ENCODE results near the gene SWAP70. TPM values are rescaled to one million over a fixed set of nuclear protein-coding genes. Genes with fewer than 3 reads are reported as not detected.
"Not testable (repeated sequence)": the region's sequence is repeated elsewhere in the genome, so short reads cannot be mapped to it uniquely, and the experiment has no call there.

SWAP70 gene
- polyA plus RNA-seq, 2 donors = 7.4 TPM

DNA sequence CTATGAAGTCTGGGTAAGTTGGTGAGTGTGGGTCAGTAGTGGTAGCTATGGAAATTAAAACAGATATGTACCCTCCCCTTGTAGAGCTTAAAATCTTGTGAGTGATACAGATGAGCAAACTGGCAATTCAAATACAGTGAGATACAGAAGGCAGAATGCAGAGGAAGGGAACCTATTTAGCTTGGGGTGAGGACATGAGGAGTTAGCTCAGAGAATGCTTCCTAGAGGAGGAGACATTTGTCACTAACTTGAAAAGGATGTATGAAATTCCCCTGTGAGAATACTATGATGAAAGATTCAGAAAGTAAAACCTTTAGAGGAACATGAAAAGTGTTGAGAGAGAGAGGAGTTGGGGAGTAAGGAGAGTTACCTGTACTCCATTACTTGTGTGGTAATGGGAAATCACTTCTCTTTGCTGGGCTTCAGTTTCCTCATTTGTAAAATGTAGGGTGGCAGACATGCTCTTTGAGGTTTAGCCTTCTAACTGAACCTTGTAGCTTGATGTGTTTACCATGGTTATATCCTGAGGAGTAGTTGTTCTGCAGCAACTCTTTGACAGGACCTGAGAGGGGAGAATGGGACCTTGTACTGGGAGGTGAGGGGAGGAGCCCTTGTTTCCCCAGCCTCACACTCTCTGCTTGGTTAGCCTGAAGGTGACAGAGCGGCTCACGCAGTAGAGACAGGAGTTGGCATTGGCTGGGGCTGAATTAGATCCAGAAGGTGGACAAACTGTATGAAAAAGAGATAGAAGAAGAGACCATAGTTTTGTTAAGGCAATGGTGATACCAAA, 17.9 kb downstream of the SWAP70 start:
- Histone ChIP-seq H3K36me3 (ENCODE audit: control insufficient read depth in 2 of 2, insufficient read depth in 2 of 2, low read length in 1 of 2) (no peaks in the 10 kb centered on the region), H3K27ac (ENCODE audit: low read depth in 2 of 2, low read length in 1 of 2) (no peak overlapping the region), H3K4me1 (ENCODE audit: control insufficient read depth in 2 of 2, insufficient read depth in 2 of 2, low read length in 1 of 2) (peaks cover 0 to 2% of the 10 kb centered on the region in 2 donors), H3K9me3 (ENCODE audit: control insufficient read depth in 2 of 2, insufficient read depth in 1 of 2, low read depth in 1 of 2, low read length in 1 of 2) (no peaks in the 10 kb centered on the region), H3K27me3 (ENCODE audit: control insufficient read depth in 1 of 2, insufficient read depth in 2 of 2, low read length in 2 of 2) (no peaks in the 10 kb centered on the region), H3K4me3 (ENCODE audit: low read depth in 1 of 2, low read length in 2 of 2) (no peak overlapping the region)
- 81 to 83% methylated on average over 2 of the region's 2 CpGs for WGBS, 2 donors

DNA sequence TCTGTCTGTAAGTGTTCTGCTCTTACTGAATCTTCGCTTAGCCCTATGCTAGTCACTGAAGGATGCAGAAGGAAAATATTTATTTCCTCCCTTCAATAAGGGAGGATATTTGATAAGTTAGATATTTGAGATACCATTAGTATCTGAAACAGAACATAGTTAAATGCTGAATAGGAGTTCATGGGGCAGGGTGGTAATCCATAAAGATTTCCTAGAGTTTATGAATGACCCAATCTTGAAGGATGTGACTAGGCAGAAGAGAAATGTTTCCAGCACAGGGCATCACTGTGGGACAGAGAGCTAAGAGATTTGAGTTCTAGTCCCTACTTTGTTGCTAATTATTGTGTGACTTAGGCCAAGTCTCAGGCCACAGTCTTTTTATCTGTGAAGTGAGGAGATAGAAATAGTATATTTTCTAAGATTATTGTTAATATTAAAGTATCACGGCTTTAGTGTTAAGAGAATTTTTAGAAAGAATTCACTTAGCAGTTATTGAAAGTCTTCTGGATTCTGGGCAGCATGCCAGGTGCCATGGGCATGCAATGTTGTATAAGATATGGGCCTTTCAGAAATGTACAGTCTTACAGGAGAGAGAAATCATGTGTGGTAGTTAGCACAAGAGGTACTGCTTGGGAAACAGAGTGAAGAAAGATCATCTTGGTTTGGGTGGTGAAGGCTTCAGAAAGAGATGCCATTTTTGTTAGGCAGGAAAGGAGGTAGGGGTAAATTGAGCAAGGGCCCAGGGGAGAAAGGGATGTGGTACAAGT, 24.0 kb downstream of the SWAP70 start:
- no peaks in the 10 kb centered on the region for H3K27me3 ChIP-seq (ENCODE audit: control insufficient read depth in 1 of 2, insufficient read depth in 2 of 2, low read length in 2 of 2)
- peak overlapping the region; percentile 48 to 63 for H3K27ac ChIP-seq (ENCODE audit: low read depth in 2 of 2, low read length in 1 of 2)
- H3K4me3 ChIP-seq (ENCODE audit: low read depth in 1 of 2, low read length in 2 of 2) = no peak overlapping the region
- no peaks in the 10 kb centered on the region for H3K9me3 ChIP-seq (ENCODE audit: control insufficient read depth in 2 of 2, insufficient read depth in 1 of 2, low read depth in 1 of 2, low read length in 1 of 2)
- WGBS, 2 donors = 79 to 80% methylated on average over 2 of the region's 2 CpGs
- peaks cover 0 to 4% of the 10 kb centered on the region in 2 donors for H3K4me1 ChIP-seq (ENCODE audit: control insufficient read depth in 2 of 2, insufficient read depth in 2 of 2, low read length in 1 of 2)
- no peaks in the 10 kb centered on the region for H3K36me3 ChIP-seq (ENCODE audit: control insufficient read depth in 2 of 2, insufficient read depth in 2 of 2, low read length in 1 of 2)

DNA sequence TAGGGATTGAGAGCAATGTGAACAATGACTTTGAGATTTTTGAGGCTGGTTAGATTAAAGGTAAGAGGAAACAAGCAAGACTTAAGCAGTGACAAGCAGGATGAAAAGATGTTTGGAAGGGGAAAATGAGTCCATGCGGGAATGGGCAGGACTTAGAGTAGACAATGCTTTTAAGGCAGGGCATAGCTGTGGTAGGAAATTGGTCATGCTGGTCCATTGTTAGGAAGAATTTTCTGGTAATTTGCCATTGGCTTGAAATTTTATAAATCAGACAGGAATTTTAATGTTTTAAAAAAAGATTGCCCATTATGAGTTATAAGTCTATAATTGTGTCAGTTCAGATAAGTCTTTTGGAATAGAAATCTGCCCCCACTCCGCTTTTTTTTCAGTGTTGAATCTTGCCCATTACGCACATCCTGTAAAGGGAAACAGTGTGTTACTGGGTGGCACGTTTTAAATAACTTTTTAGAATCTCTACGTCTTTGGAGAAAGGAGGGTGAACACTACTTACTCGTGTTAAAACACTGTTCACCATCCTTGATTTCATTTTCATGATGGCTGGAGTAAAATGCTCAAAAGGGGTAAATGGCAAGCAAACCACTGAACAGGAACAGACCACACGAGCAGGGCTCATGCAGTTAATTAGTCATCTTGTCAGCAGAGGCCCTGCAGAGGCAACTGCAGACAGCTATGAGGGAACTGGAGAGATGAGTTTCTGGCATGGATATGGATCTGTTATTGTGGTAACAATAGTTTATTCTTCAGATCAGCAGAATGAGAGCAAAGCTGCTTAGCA, 25.0 kb downstream of the SWAP70 start:
- H3K4me1 ChIP-seq (ENCODE audit: control insufficient read depth in 2 of 2, insufficient read depth in 2 of 2, low read length in 1 of 2) = peaks cover 0 to 4% of the 10 kb centered on the region in 2 donors
- H3K9me3 ChIP-seq (ENCODE audit: control insufficient read depth in 2 of 2, insufficient read depth in 1 of 2, low read depth in 1 of 2, low read length in 1 of 2) = no peaks in the 10 kb centered on the region
- H3K27me3 ChIP-seq (ENCODE audit: control insufficient read depth in 1 of 2, insufficient read depth in 2 of 2, low read length in 2 of 2) = no peaks in the 10 kb centered on the region
- no peaks in the 10 kb centered on the region for H3K36me3 ChIP-seq (ENCODE audit: control insufficient read depth in 2 of 2, insufficient read depth in 2 of 2, low read length in 1 of 2)
- peak overlapping the region; percentile 57 to 71 for H3K27ac ChIP-seq (ENCODE audit: low read depth in 2 of 2, low read length in 1 of 2)
- H3K4me3 ChIP-seq (ENCODE audit: low read depth in 1 of 2, low read length in 2 of 2) = no peak overlapping the region
- 47 to 52% methylated on average over 7 of the region's 7 CpGs for WGBS, 2 donors

DNA sequence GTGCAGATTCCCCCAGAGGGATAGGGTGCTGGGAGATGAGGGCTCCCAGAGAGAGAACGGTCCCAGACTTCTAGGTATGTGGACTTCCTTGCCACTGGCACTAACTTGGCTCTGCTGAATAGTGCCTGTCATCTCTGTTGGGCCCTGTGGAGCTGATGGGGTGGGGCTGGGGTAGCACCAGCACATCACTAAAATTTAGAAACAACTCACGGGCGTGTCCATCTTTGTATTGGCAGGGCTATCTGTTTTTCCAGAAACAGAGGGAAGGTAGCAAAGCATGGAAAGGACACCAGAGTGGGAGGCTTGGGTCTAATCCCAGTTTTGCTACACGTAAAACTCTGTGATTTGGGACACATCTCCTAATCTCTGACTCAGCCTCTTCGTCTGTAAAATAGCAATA, 25.8 kb downstream of the SWAP70 start:
- 48 to 50% methylated on average over 5 of the region's 5 CpGs for WGBS, 2 donors
- Histone ChIP-seq H3K4me1 (ENCODE audit: control insufficient read depth in 2 of 2, insufficient read depth in 2 of 2, low read length in 1 of 2) (peaks cover 0 to 4% of the 10 kb centered on the region in 2 donors), H3K4me3 (ENCODE audit: low read depth in 1 of 2, low read length in 2 of 2) (no peak overlapping the region)

DNA sequence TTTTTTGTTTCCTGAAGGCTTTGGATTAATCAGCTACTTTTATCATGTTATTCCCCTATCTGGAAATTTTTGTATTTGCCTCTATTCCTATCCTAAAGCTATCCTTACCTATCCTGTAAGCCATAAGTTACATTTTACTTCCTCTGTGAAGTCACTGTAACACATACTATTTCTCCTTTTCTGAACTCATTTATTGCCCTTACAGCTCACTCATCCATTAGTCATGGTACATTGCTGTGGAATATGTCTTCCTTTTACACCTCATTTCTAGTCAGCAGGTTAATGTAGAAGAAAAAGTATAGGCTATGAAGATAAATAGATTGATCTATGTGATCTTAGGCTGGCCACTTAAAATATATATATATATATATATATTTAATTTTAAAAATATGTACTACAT, 28.0 kb downstream of the SWAP70 start:
- Histone ChIP-seq H3K4me1 (ENCODE audit: control insufficient read depth in 2 of 2, insufficient read depth in 2 of 2, low read length in 1 of 2) (peaks cover 0 to 4% of the 10 kb centered on the region in 2 donors), H3K27me3 (ENCODE audit: control insufficient read depth in 1 of 2, insufficient read depth in 2 of 2, low read length in 2 of 2) (no peaks in the 10 kb centered on the region), H3K36me3 (ENCODE audit: control insufficient read depth in 2 of 2, insufficient read depth in 2 of 2, low read length in 1 of 2) (peaks cover 0 to 2% of the 10 kb centered on the region in 2 donors), H3K4me3 (ENCODE audit: low read depth in 1 of 2, low read length in 2 of 2) (no peak overlapping the region), H3K9me3 (ENCODE audit: control insufficient read depth in 2 of 2, insufficient read depth in 1 of 2, low read depth in 1 of 2, low read length in 1 of 2) (no peaks in the 10 kb centered on the region), H3K27ac (ENCODE audit: low read depth in 2 of 2, low read length in 1 of 2) (no peak overlapping the region)

More for the DNA sequence above, 25.8 kb downstream of the SWAP70 start:
- Histone ChIP-seq H3K36me3 (ENCODE audit: control insufficient read depth in 2 of 2, insufficient read depth in 2 of 2, low read length in 1 of 2) (no peaks in the 10 kb centered on the region), H3K27me3 (ENCODE audit: control insufficient read depth in 1 of 2, insufficient read depth in 2 of 2, low read length in 2 of 2) (no peaks in the 10 kb centered on the region), H3K9me3 (ENCODE audit: control insufficient read depth in 2 of 2, insufficient read depth in 1 of 2, low read depth in 1 of 2, low read length in 1 of 2) (no peaks in the 10 kb centered on the region), H3K27ac (ENCODE audit: low read depth in 2 of 2, low read length in 1 of 2) (peak overlapping the region; percentile 57 to 71)

DNA sequence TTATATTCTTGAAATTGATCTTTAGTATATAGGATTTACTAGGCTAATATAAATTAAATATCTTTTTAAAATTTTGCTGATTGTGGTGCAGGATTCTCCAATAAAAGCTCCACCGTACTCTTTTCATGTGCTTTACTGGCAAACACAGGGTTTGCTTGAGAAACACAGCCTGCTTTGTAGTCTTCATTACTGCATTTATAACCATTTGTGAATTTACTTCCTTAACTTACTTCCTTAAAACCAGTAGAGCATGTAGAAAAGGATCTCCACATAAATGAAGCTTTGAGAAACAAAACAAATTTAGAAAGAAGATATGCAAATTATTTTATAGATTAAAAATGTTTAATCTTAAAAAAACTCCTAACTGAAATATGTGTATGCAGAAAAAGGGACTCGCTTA, 28.8 kb downstream of the SWAP70 start:
- H3K27ac ChIP-seq (ENCODE audit: low read depth in 2 of 2, low read length in 1 of 2) = no peak overlapping the region
- WGBS, 2 donors = 65 to 66% methylated on average over 2 of the region's 2 CpGs
- H3K4me1 ChIP-seq (ENCODE audit: control insufficient read depth in 2 of 2, insufficient read depth in 2 of 2, low read length in 1 of 2) = peaks cover 0 to 4% of the 10 kb centered on the region in 2 donors

DNA sequence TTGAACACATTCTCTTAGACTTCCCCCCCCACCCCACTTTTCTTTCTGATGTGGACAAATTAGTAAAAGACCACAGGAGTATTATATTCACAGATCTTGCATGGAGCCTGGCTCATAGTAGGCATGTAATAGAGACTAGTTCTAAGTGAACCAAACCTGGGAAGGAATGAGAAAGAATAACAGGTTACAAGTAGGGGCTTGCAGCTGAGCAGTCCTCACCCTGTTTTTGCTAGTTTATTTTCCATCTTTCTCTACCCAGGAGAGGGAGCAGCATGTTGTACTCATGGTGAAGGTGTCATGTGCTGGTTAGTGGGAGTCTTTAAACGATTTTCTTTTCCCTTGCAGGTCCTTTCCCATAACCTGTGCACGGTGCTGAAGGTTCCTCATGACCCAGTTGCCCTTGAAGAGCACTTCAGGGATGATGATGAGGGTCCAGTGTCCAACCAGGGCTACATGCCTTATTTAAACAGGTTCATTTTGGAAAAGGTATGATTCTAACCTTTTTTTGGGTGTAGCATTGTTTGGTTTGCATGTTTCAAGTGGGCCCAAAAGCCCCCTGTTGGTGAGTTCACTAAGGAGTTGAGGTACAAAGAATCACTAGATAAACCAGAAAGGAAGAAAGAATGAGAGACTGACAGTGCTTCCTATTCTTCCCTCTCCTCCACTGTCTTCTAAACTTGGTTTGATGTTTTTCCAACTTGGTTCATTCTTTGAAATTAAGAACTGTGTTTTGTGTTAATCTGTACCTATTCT, 30.1 kb downstream of the SWAP70 start:
- peaks cover 0 to 4% of the 10 kb centered on the region in 2 donors for H3K4me1 ChIP-seq (ENCODE audit: control insufficient read depth in 2 of 2, insufficient read depth in 2 of 2, low read length in 1 of 2)
- H3K36me3 ChIP-seq (ENCODE audit: control insufficient read depth in 2 of 2, insufficient read depth in 2 of 2, low read length in 1 of 2) = peaks cover 0 to 2% of the 10 kb centered on the region in 2 donors
- WGBS, 2 donors = 57% methylated on average over 2 of the region's 2 CpGs
- no peak overlapping the region for H3K27ac ChIP-seq (ENCODE audit: low read depth in 2 of 2, low read length in 1 of 2)
- no peaks in the 10 kb centered on the region for H3K9me3 ChIP-seq (ENCODE audit: control insufficient read depth in 2 of 2, insufficient read depth in 1 of 2, low read depth in 1 of 2, low read length in 1 of 2)
- H3K27me3 ChIP-seq (ENCODE audit: control insufficient read depth in 1 of 2, insufficient read depth in 2 of 2, low read length in 2 of 2) = no peaks in the 10 kb centered on the region
- H3K4me3 ChIP-seq (ENCODE audit: low read depth in 1 of 2, low read length in 2 of 2) = no peak overlapping the region

More for the DNA sequence above, 28.8 kb downstream of the SWAP70 start:
- no peaks in the 10 kb centered on the region for H3K27me3 ChIP-seq (ENCODE audit: control insufficient read depth in 1 of 2, insufficient read depth in 2 of 2, low read length in 2 of 2)
- no peak overlapping the region for H3K4me3 ChIP-seq (ENCODE audit: low read depth in 1 of 2, low read length in 2 of 2)
- peaks cover 0 to 2% of the 10 kb centered on the region in 2 donors for H3K36me3 ChIP-seq (ENCODE audit: control insufficient read depth in 2 of 2, insufficient read depth in 2 of 2, low read length in 1 of 2)
- no peaks in the 10 kb centered on the region for H3K9me3 ChIP-seq (ENCODE audit: control insufficient read depth in 2 of 2, insufficient read depth in 1 of 2, low read depth in 1 of 2, low read length in 1 of 2)

DNA sequence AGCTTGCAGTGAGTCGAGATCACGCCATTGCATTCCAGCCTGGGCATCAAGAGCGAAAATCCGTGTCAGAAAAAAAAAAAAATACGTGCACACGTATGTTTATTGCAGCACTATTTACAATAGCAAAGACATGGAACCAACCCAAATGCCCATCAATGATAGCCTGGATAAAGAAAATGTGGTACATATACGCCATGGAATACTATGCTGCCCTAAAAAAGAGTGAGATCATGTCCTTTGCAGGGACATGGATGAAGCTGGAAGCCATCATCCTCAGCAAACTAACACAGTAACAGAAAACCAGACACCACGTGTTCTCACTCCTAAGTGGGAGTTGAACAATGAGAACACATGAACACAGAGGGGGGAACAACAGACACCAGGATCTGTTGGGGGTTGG, 31.4 kb downstream of the SWAP70 start:
- WGBS, 2 donors = 97% methylated on average over 8 of the region's 8 CpGs
- not testable (repeated sequence) for H3K27ac ChIP-seq (ENCODE audit: low read depth in 2 of 2, low read length in 1 of 2); H3K4me3 ChIP-seq (ENCODE audit: low read depth in 1 of 2, low read length in 2 of 2)

DNA sequence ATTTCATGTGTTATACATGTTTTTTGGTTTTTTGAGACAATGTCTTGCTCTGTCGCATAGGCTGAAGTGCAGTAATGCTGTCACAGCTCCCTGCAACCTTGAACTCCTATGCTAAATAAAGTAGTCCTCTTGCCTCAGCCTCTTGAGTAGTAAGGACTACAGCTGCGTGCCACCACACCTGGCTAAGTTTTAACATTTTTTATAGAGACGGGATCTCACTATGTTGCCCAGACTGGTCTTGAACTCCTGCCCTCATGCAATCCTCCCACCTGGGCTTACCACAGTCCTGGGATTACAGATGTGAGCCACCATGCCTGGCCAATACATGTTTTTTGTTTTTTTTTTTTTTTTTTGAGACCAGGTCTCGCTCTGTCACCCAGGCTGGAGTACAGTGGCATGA, 33.9 kb downstream of the SWAP70 start:
- H3K9me3 ChIP-seq (ENCODE audit: control insufficient read depth in 2 of 2, insufficient read depth in 1 of 2, low read depth in 1 of 2, low read length in 1 of 2) = no peaks in the 10 kb centered on the region
- 94 to 96% methylated on average over 4 of the region's 4 CpGs for WGBS, 2 donors

More for the DNA sequence above, 31.4 kb downstream of the SWAP70 start:
- not testable (repeated sequence) for H3K9me3 ChIP-seq (ENCODE audit: control insufficient read depth in 2 of 2, insufficient read depth in 1 of 2, low read depth in 1 of 2, low read length in 1 of 2); H3K4me1 ChIP-seq (ENCODE audit: control insufficient read depth in 2 of 2, insufficient read depth in 2 of 2, low read length in 1 of 2); H3K27me3 ChIP-seq (ENCODE audit: control insufficient read depth in 1 of 2, insufficient read depth in 2 of 2, low read length in 2 of 2); H3K36me3 ChIP-seq (ENCODE audit: control insufficient read depth in 2 of 2, insufficient read depth in 2 of 2, low read length in 1 of 2)

More for the DNA sequence above, 33.9 kb downstream of the SWAP70 start:
- H3K36me3 ChIP-seq (ENCODE audit: control insufficient read depth in 2 of 2, insufficient read depth in 2 of 2, low read length in 1 of 2) = peaks cover 0 to 2% of the 10 kb centered on the region in 2 donors
- no peaks in the 10 kb centered on the region for H3K4me1 ChIP-seq (ENCODE audit: control insufficient read depth in 2 of 2, insufficient read depth in 2 of 2, low read length in 1 of 2)
- no peak overlapping the region for H3K4me3 ChIP-seq (ENCODE audit: low read depth in 1 of 2, low read length in 2 of 2)
- H3K27me3 ChIP-seq (ENCODE audit: control insufficient read depth in 1 of 2, insufficient read depth in 2 of 2, low read length in 2 of 2) = no peaks in the 10 kb centered on the region
- no peak overlapping the region for H3K27ac ChIP-seq (ENCODE audit: low read depth in 2 of 2, low read length in 1 of 2)

All from esophagus (tissue), 2 donors.